Esophagus muscularis mucosa (tissue), 4 donors: ENCODE data around the gene PLXDC2. TPM values are rescaled to one million over a fixed set of nuclear protein-coding genes. Genes with fewer than 3 reads are reported as not detected.
A peak's percentile ranks its signal among the peaks of the same experiment; 100 is the strongest.
"Not testable (repeated sequence)": the region's sequence is repeated elsewhere in the genome, so short reads cannot be mapped to it uniquely, and the experiment has no call there.

Source experiments
- DNase-seq: peaks from one replicate; pipeline ENCODE4 v3.0.0-alpha.2; 2017; ENCODE audit errors: extremely low spot score
- H3K27ac ChIP-seq, 4 donors: fragments of 200-600 bp; sonication (generic); replicated peaks in 1 of 4; 1 replicate in 3 of 4; 2 replicates in 1 of 4; pipeline ENCODE4 v1.5.1; 2016 to 2019; ENCODE audit warnings: mild to moderate bottlenecking in 1 of 4
- H3K27me3 ChIP-seq, 4 donors: fragments of 200-600 bp; sonication (generic); one replicate each; pipeline versions ENCODE4 v1.5.1 to v1.6.0; 2016 to 2019
- H3K36me3 ChIP-seq, 4 donors: fragments of 200-600 bp; sonication (generic); one replicate each; pipeline ENCODE4 v1.5.1; 2016 to 2019
- H3K4me1 ChIP-seq, 4 donors: fragments of 200-600 bp; sonication (generic); one replicate each; pipeline ENCODE4 v1.5.1; 2016 to 2019
- H3K4me3 ChIP-seq, 4 donors: fragments of 200-600 bp; sonication (generic); 1 replicate in 2 of 4; 2 replicates in 2 of 4; pipeline ENCODE4 v1.5.1; 2016 to 2019; ENCODE audit warnings: mild to moderate bottlenecking in 4 of 4, moderate library complexity in 1 of 4
- H3K9me3 ChIP-seq, 4 donors: fragments of 200-600 bp; sonication (generic); 1 replicate in 3 of 4; 2 replicates in 1 of 4; pipeline ENCODE4 v1.5.1; 2016 to 2019
- EP300 ChIP-seq: sonication (generic); formaldehyde crosslinking; IDR thresholded peaks from one replicate; pipeline ENCODE4 v1.6.1; 2017; ENCODE audit warnings: antibody characterized with exemption
- POLR2A ChIP-seq: fragments of 450-650 bp; IDR thresholded peaks from one replicate; pipeline ENCODE4 v1.6.1; 2017; ENCODE audit warnings: antibody characterized with exemption, moderate library complexity, mild to moderate bottlenecking, low read depth
- POLR2AphosphoS5 ChIP-seq, 2 donors: sonication (generic); formaldehyde crosslinking; IDR thresholded peaks; one replicate each; pipeline ENCODE4 v1.6.1; 2017; ENCODE audit warnings: antibody characterized with exemption in 2 of 2
- WGBS: methylation state at CpG from one replicate; pipeline ENCODE4 v1.1.5; 2018; 5-methylcytosine and 5-hydroxymethylcytosine counted together
- intact Hi-C: fragments of 100-400 bp; cut with DNase I; formaldehyde crosslinking; loops from one replicate; pipeline ENCODE4 v1.15.1; 2023
- total RNA-seq, 4 donors: library from RNA; depleted of rRNA; stranded (reverse); fragments of >200 nt; gene quantifications; one replicate each; pipeline versions ENCODE4 v1.1.0 to v1.2.1, GENCODE V29; 2016
- TF ChIP-seq, protein P1 (sequence below), 3 experiments: fragments of 200-600 bp in 2 of 3; fragments of 450-650 bp in 1 of 3; sonication (generic) in 2 of 3; IDR thresholded peaks; one replicate each; pipeline ENCODE4 v1.5.1; 2017 to 2019; ENCODE audit warnings: antibody characterized with exemption in 3 of 3, mild to moderate bottlenecking in 2 of 3, moderate library complexity in 1 of 3

PLXDC2 gene
- 10 to 100 TPM; 28.7 to 54.2 (median 42.4) TPM for total RNA-seq

DNA sequence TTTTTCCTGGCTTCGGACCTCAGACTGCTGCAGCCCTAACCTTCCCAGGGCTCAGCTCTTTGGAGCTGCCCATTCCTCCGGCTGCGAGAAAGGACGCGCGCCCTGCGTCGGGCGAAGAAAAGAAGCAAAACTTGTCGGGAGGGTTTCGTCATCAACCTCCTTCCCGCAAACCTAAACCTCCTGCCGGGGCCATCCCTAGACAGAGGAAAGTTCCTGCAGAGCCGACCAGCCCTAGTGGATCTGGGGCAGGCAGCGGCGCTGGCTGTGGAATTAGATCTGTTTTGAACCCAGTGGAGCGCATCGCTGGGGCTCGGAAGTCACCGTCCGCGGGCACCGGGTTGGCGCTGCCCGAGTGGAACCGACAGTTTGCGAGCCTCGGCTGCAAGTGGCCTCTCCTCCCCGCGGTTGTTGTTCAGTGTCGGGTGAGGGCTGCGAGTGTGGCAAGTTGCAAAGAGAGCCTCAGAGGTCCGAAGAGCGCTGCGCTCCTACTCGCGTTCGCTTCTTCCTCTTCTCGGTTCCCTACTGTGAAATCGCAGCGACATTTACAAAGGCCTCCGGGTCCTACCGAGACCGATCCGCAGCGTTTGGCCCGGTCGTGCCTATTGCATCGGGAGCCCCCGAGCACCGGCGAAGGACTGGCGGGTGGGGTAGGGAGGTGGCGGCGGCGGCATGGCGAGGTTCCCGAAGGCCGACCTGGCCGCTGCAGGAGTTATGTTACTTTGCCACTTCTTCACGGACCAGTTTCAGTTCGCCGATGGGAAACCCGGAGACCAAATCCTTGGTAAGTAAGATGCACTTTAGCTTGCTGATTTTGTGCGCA, at the start of gene PLXDC2:
TSS of gene PLXDC2 (plus strand) at position 22 of the 820 bp plus-strand sequence.
- intact Hi-C loops, result loop anchor here (5.0 to 10.0 kb wide), 4 partner anchors 106 to 1038 kb away; no protein-coding TSS in a partner anchor
- Histone ChIP-seq H3K4me1 (peaks cover 4 to 41% (median 31%) of the 10 kb centered on the region in 4 donors), H3K9me3 (no peaks in the 10 kb centered on the region), H3K4me3 (peak within 1 kb of the TSS; percentile 65 to 92 (median 87)), H3K27ac (peak within 1 kb of the TSS; percentile 80 to 92 (median 87)), H3K27me3 (peaks cover 0 to 4% (median 0%) of the 10 kb centered on the region in 4 donors), H3K36me3 (no peaks in the 10 kb centered on the region)
- WGBS, result 0% methylated on average over 22 of the region's 65 CpGs
- peak; percentile 93 for DNase-seq
- TF ChIP-seq EP300, result no peak
- TF ChIP-seq POLR2AphosphoS5 (IDR thresholded peaks at IDR 0.05), result peak; percentile 8 to 53

DNA sequence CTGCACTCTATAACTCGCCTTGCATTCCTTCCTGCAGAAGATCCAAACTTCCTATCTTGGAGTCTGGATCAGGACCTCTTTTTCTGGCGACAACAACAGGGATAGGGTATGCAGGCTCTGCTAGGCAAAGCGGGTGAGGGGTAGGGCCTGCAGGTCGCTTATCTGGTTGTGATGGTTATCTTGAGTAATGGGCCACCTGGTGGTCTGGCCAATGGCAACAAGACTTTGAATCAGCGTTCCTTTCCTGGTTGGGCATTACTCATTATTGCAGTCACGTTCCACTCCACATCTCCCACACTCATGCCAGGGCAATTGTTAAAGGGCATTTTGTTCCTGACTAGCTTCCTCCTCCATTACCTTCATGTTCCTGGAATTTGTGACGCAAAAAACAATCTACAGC, 48.4 kb upstream of the PLXDC2 start:
- WGBS, result 63% methylated on average over 7 of the region's 7 CpGs
- TF ChIP-seq EP300, result no peak
- no peak for TF ChIP-seq POLR2A
- no peak for TF ChIP-seq POLR2AphosphoS5 (IDR thresholded peaks at IDR 0.05)
- TF ChIP-seq, protein P1, sequence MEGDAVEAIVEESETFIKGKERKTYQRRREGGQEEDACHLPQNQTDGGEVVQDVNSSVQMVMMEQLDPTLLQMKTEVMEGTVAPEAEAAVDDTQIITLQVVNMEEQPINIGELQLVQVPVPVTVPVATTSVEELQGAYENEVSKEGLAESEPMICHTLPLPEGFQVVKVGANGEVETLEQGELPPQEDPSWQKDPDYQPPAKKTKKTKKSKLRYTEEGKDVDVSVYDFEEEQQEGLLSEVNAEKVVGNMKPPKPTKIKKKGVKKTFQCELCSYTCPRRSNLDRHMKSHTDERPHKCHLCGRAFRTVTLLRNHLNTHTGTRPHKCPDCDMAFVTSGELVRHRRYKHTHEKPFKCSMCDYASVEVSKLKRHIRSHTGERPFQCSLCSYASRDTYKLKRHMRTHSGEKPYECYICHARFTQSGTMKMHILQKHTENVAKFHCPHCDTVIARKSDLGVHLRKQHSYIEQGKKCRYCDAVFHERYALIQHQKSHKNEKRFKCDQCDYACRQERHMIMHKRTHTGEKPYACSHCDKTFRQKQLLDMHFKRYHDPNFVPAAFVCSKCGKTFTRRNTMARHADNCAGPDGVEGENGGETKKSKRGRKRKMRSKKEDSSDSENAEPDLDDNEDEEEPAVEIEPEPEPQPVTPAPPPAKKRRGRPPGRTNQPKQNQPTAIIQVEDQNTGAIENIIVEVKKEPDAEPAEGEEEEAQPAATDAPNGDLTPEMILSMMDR (IDR thresholded peaks at IDR 0.05), result no peak

DNA sequence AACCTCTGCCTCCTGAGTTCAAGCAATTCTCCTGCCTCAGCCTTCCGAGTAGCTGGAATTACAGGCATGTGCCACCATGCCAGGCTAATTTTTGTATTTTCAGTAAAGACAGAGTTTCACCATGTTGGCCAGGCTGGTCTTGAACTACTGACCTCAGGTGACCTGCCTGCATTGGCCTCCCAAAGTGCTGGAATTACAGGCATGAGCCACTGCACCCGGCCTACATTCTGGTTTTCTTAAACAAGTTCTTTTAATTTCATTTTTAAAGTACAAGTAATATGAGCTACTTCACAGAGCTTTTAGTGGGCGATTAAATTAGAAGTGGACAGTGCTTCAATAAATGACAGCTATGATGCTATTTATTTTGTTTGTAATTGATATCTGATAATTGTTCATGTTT, 46.4 kb upstream of the PLXDC2 start:
- intact Hi-C loops, H3K27me3 ChIP-seq, DNase-seq, H3K4me3 ChIP-seq, H3K9me3 ChIP-seq, H3K4me1 ChIP-seq, H3K27ac ChIP-seq, H3K36me3 ChIP-seq: not testable (repeated sequence)
- 84% methylated on average over 3 of the region's 3 CpGs for WGBS

More for the DNA sequence above, 48.4 kb upstream of the PLXDC2 start:
- Histone ChIP-seq H3K4me1 (no peaks in the 10 kb centered on the region), H3K27me3 (no peaks in the 10 kb centered on the region), H3K9me3 (no peaks in the 10 kb centered on the region), H3K36me3 (no peaks in the 10 kb centered on the region), H3K4me3 (no peak overlapping the region), H3K27ac (no peak overlapping the region)
- DNase-seq, result no peak
- intact Hi-C loops, result no loop called here

DNA sequence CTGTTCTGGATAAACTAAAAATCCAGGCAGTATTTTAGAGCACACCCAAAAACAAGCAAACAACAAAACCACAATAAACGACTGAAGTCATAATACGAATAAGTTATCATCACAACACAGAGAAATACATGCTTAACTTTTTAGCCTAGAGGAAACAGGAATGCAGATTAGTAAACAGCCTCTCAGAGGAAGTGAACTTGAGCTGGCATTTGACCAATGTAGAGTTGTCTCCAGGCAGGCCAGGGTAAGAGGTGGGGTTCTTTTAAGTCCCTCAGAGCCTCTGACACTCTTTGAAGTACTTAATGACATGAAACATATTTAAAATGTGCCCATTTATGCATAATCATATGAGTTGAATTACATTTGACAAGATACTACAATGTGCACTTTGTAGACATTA, 43.3 kb upstream of the PLXDC2 start:
- Histone ChIP-seq H3K4me3 (no peak overlapping the region), H3K9me3 (no peaks in the 10 kb centered on the region), H3K4me1 (no peaks in the 10 kb centered on the region), H3K36me3 (no peaks in the 10 kb centered on the region), H3K27me3 (no peaks in the 10 kb centered on the region), H3K27ac (no peak overlapping the region)
- no peak for TF ChIP-seq POLR2AphosphoS5 (IDR thresholded peaks at IDR 0.05)
- TF ChIP-seq EP300, result no peak
- TF ChIP-seq, protein P1 (IDR thresholded peaks at IDR 0.05), result no peak
- no peak for TF ChIP-seq POLR2A
- WGBS, result 81% methylated on average over 2 of the region's 2 CpGs
- DNase-seq, result no peak
- intact Hi-C loops, result no loop called here

DNA sequence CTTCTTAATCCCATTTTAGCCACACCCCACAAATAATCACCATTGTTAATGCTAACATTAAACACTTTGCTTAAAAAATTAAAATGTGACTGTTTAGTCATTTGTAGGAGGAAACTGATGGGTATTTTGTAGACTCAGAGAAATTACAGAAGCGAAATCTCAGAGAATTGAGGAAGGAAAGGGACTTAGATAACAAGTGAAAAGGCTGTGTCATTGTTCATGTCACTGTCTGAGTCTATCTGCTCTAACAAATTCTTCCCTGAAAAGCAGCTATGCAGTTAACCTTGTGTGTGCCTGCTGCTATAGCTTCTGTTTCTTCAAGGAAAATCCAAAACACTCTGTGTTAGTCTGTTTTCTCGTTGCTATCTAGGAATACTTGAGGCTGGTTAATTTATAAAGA, 40.9 kb upstream of the PLXDC2 start:
- no peak for TF ChIP-seq EP300
- TF ChIP-seq POLR2A, result no peak
- TF ChIP-seq, protein P1 (IDR thresholded peaks at IDR 0.05), result no peak
- TF ChIP-seq POLR2AphosphoS5 (IDR thresholded peaks at IDR 0.05), result no peak
- H3K27ac ChIP-seq, result no peak overlapping the region
- 74% methylated on average over 2 of the region's 2 CpGs for WGBS
- no peaks in the 10 kb centered on the region for H3K36me3 ChIP-seq
- H3K4me3 ChIP-seq, result no peak overlapping the region
- no peaks in the 10 kb centered on the region for H3K9me3 ChIP-seq
- DNase-seq, result no peak
- no peaks in the 10 kb centered on the region for H3K4me1 ChIP-seq
- intact Hi-C loops, result no loop called here
- no peaks in the 10 kb centered on the region for H3K27me3 ChIP-seq
